GM18951 (cell line): Measurements from ENCODE around the gene KSR2.

ENCODE experiments used
- POLR2A ChIP-seq: IDR thresholded peaks from 4 replicates; pipeline ENCODE4 v1.6.1; 2011; ENCODE audit warnings: mild to moderate bottlenecking; ENCODE audit not compliant: insufficient read length, insufficient read depth; ENCODE audit errors: extremely low read depth
- in situ Hi-C: fragments of 300-500 bp; cut with MboI; formaldehyde crosslinking; loops from one replicate; pipeline ENCODE4 v1.12.0; 2022; ENCODE audit warnings: low sequenced_read_pairs, mixed read lengths, inconsistent platforms; ENCODE audit not compliant: unreplicated experiment

KSR2 gene

GRCh38 chr12:117577122-117577657 lies 391.6 kb downstream of the KSR2 start:
- no peak for TF ChIP-seq POLR2A
- in situ Hi-C loops, result loop anchor here (25.0 kb wide), 1 partner anchor 340 kb away; no protein-coding TSS in a partner anchor

DNA sequence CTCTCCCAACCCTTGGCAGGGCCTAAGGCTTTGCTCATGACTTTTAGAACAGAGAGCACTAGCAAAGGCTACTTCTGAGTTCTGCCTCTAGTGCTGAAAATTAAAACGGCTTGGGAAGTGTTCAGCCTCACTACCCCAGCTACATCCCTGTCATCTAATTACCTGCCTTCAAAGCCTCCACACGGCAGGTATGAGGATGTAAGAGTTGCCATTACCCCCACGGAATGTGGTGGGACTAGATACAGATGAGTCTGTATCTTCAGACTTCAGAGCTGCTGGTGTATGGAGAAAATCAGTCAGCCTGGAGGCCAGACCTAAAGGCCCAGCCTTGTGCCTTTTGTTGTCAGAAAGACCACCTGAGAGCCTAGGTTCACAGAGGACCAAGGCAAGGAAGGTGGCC lies 392.7 kb downstream of the KSR2 start:
- no peak for TF ChIP-seq POLR2A
- in situ Hi-C loops, result loop anchor here (25.0 kb wide), 1 partner anchor 339 kb away; no protein-coding TSS in a partner anchor

DNA sequence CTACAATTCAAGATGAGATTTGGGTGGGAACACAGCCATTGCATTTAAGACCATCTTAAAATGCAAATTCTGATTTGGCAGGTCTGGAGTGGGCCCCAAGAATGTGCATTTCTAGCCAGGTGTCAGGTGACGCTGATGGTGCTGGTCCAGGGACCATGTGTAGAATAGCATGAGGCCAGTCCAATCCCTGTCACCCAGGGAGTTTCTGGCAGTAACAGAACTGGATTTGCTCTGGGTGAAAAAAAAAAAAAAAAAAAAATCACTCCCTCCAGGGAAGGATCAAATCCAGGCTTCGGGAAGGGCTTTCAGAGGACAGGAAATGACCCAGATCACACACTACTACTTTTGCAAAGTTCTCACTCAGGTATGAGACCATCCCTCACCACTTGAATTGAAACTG lies 394.1 kb downstream of the KSR2 start:
- TF ChIP-seq POLR2A, result no peak
- in situ Hi-C loops, result loop anchor here (25.0 kb wide), 1 partner anchor 337 kb away; no protein-coding TSS in a partner anchor

- in situ Hi-C loops, result no loop called here
- no peak for TF ChIP-seq POLR2A
Observed at GRCh38 chr12:117572755-117573154, 396.0 kb downstream of the KSR2 start.

DNA sequence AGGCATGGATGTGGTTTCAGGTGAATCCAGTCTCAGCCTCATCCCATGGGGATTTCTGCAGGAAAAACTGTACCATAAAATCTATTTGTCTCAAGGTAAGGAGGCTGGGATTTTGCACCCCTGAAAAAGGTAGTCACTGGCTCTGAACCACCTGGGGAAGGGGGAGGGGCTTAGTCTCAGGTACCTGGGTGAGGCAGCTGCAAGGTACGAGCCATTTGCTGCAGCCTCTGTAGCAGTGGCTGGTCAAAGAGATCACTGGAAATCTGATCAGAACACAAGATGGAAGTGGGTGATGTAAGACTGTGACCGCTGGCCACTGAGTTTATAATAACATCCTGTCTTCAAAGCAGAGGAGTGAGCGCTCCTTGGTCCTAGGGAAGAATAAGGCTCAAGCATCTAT lies 397.5 kb downstream of the KSR2 start:
- no peak for TF ChIP-seq POLR2A
- in situ Hi-C loops, result no loop called here

DNA sequence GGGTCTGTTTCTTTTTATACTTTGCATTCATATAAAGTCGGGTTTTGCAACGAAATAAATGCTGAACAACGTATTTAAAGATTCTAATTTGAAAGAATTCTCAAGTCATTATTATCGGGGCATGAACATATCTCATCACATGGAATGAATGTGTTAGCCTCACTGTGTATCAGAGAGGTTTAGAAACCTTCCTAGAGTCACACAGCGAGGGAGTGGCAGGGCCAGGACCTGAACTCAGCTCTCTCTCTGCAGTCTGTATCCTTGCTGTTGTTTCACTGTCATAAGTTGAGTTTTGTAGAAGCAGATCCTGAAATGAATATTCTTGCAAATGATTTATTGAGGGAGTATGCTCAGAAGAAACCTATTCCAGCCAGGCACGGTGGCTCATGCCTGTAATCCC lies 398.2 kb downstream of the KSR2 start:
- TF ChIP-seq POLR2A, result no peak
- in situ Hi-C loops, result no loop called here

DNA sequence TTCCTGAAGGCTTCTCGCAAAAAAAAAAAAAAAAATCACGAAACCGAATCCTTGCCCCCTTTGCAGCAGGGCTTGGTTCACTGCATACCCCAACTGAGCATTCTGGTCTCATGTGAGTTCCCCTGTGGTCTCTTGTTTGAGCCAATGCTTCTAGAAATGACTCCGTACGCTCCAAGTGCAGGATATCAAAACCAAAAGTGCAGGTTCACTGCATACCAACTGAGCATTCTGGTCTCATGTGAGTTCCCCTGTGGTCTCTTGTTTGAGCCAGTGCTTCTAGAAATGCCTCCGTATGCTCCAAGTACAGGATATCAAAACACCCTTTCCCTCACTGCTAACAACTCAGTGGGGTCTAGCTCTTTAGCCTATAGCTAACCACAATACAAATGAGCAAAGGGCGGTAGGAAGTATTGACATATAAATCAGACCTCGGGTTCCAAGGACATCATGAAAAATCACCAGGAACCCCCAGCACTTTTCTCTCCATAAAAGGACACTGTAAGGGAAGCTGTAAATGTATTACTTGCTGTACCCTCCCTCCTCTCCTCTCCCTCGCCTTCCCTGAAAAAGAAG lies 401.1 kb downstream of the KSR2 start:
- in situ Hi-C loops, result no loop called here
- no peak for TF ChIP-seq POLR2A

GRCh38 chr12:117564881-117565280 lies 403.9 kb downstream of the KSR2 start:
- no peak for TF ChIP-seq POLR2A
- in situ Hi-C loops, result no loop called here

GRCh38 chr12:117563706-117564105 lies 405.1 kb downstream of the KSR2 start:
- no peak for TF ChIP-seq POLR2A
- in situ Hi-C loops, result no loop called here

DNA sequence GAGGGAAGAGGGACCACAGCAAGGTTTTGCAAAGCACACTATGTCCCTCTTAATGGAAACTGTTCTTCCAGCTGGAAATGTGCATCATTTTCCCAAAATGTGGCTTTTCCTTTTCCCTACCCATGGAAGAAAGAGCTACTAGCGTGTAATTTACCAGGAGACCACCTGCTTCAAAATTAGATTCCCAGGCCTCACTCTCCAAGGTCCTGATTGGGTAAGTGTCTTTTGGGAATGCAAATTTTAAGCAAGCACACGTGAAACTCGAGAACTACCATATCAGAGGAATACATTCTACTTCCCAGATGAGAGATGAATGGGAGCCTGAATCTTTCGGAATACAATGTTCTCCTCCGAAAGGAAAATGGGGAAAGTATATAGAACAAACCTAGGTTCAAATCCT lies 405.8 kb downstream of the KSR2 start:
- TF ChIP-seq POLR2A, result no peak
- in situ Hi-C loops, result no loop called here

GRCh38 chr12:117561990-117562389 lies 406.8 kb downstream of the KSR2 start:
- no peak for TF ChIP-seq POLR2A
- in situ Hi-C loops, result no loop called here

DNA sequence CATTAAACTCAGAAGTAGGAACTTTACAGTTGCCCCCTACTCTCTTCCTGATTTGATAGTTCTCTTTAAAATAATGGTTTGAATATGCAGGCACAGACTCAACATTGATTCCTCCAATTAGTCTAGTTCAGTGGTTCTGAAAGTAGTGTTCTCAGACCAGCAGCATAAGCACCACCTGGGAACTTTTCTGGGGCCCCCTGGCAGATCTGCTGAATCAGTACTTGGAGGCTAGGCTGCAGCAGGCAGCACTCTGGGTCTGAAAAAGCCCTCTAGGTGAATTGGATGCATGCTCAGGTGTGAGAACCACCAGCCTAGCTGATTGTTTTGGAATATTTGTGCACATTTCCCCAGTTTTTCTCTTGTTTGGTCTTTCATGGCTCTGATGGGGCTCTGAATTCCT lies 408.8 kb downstream of the KSR2 start:
- TF ChIP-seq POLR2A, result no peak

GRCh38 chr12:117555889-117556288 lies 412.9 kb downstream of the KSR2 start:
- in situ Hi-C loops, result no loop called here
- TF ChIP-seq POLR2A, result no peak

More for the DNA sequence above, 408.8 kb downstream of the KSR2 start:
- in situ Hi-C loops, result no loop called here

DNA sequence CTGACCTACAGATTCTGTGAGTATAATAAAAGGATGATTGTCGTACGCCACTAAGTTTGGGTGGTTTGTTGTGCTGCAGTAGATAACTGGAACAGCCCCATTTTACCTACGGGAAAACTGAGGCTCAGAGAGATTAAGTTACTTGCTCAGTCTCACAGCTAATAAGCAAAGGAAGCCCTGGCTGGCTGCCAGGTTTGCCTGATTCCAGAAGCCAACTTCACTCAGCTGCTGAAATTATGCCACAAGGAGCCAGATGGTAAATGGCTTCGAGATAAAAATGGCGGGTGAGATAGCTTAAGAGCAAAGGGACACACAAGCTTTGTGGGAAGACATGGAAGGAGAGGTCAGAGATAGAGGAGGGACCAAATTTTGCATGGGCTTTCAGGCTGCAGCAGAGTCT lies 415.8 kb downstream of the KSR2 start:
- no peak for TF ChIP-seq POLR2A

More for the DNA sequence above, 415.8 kb downstream of the KSR2 start:
- in situ Hi-C loops, result no loop called here
